GM06990 (cell line): ENCODE data around the gene ADGRA3.

Source experiments
- DNase-seq: peaks from one replicate; pipeline ENCODE4 v3.0.0-alpha.2; 2011; ENCODE audit not compliant: insufficient read length; ENCODE audit errors: extremely low read depth
- H3K27me3 ChIP-seq: replicated peaks from 2 replicates; pipeline ENCODE4 v1.6.0; 2011; ENCODE audit warnings: low read length; ENCODE audit not compliant: control insufficient read depth, insufficient read depth
- H3K36me3 ChIP-seq: 2 replicates; pipeline ENCODE4 v1.5.1; 2011; ENCODE audit warnings: low read length; ENCODE audit not compliant: control insufficient read depth, insufficient read depth
- H3K4me3 ChIP-seq: replicated peaks from 2 replicates; pipeline ENCODE4 v1.5.1; 2011; ENCODE audit warnings: low read depth, mild to moderate bottlenecking, control low read depth, low read length
- TF ChIP-seq, protein P1 (sequence below): IDR thresholded peaks from 2 replicates; pipeline ENCODE4 v1.5.1; 2011; ENCODE audit warnings: low read length, control low read depth, mild to moderate bottlenecking, inconsistent platforms; ENCODE audit not compliant: insufficient read depth, poor library complexity, severe bottlenecking

Gene ADGRA3

DNA sequence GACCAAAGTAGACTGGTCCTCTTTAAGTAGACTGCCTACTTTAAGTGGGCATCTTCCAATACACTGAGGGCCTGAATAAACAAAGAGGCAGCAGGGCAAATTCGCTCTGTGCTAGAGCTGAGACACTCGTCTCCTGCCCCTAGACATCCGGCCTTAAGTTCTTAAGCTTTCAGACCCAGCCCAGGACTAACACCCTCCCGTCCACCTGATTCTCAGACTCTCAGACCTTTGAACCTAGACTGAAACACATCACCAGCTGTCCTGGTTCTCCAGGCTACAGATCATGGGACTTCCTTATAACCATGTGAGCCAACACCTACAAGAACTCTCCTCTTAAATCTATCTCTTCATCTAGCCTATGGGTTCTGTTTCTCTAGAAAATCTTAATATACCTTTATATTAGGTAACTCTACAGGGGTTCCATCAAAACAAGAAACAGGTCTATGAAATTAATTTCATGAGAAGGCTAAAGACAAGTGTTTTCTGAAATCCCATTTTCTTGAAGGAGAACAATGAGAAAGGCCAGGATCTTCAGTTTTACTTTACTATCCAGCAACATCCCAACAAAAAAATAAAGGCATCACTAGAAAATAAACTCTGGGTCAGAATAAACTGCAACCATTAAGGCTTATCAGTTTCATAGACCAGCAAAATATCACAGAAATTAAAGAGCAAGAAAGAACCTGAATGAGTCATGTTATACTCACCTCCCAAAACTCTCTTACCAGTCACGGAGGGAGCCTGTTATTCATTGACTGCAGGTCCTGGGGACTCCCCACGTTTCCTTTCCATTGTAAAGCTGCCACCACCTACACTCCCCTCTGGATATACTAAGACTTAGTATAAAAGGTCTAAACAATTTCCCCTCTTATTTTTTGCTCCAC is 14.8 kb downstream of the ADGRA3 start:
- H3K36me3 ChIP-seq, result no peaks in the 10 kb centered on the region
- H3K27me3 ChIP-seq, result no peaks in the 10 kb centered on the region
- TF ChIP-seq, protein P1, sequence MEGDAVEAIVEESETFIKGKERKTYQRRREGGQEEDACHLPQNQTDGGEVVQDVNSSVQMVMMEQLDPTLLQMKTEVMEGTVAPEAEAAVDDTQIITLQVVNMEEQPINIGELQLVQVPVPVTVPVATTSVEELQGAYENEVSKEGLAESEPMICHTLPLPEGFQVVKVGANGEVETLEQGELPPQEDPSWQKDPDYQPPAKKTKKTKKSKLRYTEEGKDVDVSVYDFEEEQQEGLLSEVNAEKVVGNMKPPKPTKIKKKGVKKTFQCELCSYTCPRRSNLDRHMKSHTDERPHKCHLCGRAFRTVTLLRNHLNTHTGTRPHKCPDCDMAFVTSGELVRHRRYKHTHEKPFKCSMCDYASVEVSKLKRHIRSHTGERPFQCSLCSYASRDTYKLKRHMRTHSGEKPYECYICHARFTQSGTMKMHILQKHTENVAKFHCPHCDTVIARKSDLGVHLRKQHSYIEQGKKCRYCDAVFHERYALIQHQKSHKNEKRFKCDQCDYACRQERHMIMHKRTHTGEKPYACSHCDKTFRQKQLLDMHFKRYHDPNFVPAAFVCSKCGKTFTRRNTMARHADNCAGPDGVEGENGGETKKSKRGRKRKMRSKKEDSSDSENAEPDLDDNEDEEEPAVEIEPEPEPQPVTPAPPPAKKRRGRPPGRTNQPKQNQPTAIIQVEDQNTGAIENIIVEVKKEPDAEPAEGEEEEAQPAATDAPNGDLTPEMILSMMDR, result no peak
- DNase-seq, result no peak
- no peak overlapping the region for H3K4me3 ChIP-seq

DNA sequence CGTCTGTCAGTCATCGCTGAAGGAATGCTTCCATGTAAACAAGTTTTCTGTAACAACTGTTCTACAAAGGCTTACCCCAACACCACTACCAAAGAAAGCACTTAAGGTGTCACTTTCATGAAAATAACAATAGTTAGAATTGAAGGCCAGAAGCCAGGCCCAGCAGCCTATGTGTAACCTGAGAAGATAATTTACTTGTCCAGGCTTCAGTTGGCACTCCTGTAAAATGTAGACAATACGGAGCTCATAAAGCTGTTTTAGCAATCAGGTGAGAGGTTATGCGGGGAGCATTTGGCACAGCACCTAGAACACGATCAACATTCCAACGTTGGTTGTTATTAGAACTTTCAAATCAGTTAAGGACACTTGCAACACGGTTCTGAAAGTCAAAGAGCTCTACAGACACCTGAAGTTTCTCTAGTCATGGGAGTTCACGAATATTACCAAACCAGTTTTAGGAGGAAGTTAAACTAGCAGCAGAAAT is 15.7 kb downstream of the ADGRA3 start:
- TF ChIP-seq, protein P1, result no peak
- H3K27me3 ChIP-seq, result no peaks in the 10 kb centered on the region
- no peak for DNase-seq
- H3K36me3 ChIP-seq, result no peaks in the 10 kb centered on the region
- H3K4me3 ChIP-seq, result no peak overlapping the region

DNA sequence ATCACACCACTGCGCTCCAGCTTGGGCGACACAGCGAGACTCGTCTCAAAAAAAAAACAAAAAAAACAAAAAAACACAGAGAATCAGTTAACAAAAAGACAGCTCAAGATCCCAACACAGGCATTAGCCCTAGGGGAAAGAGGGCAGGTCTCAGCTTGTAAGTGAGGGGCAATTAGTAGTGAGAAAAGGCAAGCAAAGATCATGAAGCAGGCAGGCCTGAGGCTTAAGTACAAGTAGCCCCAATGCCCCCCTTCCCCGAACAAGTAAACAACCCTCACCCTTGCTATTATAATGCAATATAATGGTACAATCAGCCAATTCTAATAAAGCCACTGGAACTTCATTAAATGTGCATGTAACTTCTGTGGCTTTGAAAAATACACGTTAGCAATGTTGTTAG is 17.0 kb downstream of the ADGRA3 start:
- TF ChIP-seq, protein P1, result no peak
- no peak for DNase-seq
- no peaks in the 10 kb centered on the region for H3K27me3 ChIP-seq
- H3K36me3 ChIP-seq, result no peaks in the 10 kb centered on the region
- no peak overlapping the region for H3K4me3 ChIP-seq

DNA sequence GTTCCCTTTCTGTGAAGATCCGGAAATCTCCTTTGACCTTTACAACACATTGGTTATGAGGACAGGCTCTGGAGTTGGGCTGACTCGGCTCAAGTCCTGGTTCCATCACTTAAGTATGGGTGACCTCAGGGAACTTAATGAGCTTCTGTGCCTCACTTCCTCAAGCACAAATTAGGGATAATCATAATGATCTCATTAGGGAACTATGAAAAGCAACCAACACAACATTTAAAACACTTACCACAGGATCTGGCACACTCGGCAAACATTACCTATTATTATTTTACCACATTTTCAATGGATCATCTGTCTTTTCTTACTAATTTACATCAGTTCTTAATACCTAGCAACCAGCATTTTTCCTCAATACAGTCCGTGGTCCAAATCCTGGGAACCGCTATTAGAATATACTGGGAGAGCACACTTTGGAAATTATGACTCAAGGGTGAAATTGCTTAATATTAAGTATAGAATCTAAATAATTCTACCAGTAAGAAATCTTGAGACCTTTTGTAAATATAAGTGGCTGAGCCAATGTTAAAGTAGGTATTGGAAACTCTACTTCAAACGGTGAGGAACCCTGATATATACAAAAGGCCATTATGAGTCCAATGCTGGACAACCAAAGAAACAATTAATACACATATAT is 19.6 kb downstream of the ADGRA3 start:
- H3K27me3 ChIP-seq, result no peaks in the 10 kb centered on the region
- TF ChIP-seq, protein P1, result no peak
- no peak overlapping the region for H3K4me3 ChIP-seq
- no peak for DNase-seq
- no peaks in the 10 kb centered on the region for H3K36me3 ChIP-seq

DNA sequence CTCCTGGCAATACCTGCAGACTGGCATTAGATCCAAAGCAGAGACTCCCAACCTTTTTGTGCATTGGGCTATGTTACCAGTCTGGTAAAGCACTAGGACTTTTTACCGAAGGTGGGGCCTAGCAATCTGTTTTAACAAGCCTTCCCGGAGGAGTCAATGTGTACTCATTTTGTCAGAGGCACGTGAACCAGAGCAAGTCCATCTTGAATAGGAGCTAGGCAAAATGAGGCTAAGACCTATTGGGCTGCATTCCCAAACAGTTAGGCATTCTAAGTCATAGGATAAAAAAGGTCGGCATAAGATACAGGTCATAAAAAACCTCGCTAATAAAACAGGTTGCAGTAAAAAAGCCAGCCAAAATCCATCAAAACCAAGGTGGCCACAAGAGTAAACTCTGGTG is 22.3 kb downstream of the ADGRA3 start:
- no peak for DNase-seq
- Histone ChIP-seq H3K36me3 (no peaks in the 10 kb centered on the region), H3K27me3 (no peaks in the 10 kb centered on the region), H3K4me3 (no peak overlapping the region)
- TF ChIP-seq, protein P1, result no peak
